HepG2 (cell line): ENCODE measurements around the gene USP10. TPM values are rescaled to one million over a fixed set of nuclear protein-coding genes. Genes with fewer than 3 reads are reported as not detected.

Experiments used
- ATAC-seq: fragments of 200-7000 bp; cut with Tn5 transposase; 3 replicates; pipeline ENCODE4 v1.9.1; 2020; ENCODE audit warnings: mild to moderate bottlenecking, moderate library complexity
- BruUV-seq: library from RNA; stranded (reverse); fragments of 400-500 nt; replicated peaks from 2 replicates; lab custom pipeline; 2021; lab: Mats Ljungman, UMichigan
- CTCF ChIA-PET: fragments of 300-600 bp; formaldehyde crosslinking; extraction: SDS; loops from one replicate; lab custom pipeline; 2021; ENCODE audit warnings: low total read pairs, inconsistent platforms, low intra/inter-chr PET ratio; lab: Yijun Ruan, JAX
- POLR2A ChIA-PET: fragments of 350-600 bp; sonication (Branson Sonifier 250); formaldehyde crosslinking; loops from one replicate; lab custom pipeline; 2020; ENCODE audit warnings: antibody characterized with exemption, inconsistent platforms; lab: Yijun Ruan, JAX
- DNase-seq: peaks from one replicate; pipeline ENCODE4 v3.0.0-alpha.2; 2015; ENCODE audit warnings: low spot score
- FAIRE-seq: peaks from 3 replicates; lab custom pipeline; 2011; peaks lifted over from hg19 to GRCh38; lab: Jason Lieb, UNC
- H2AFZ ChIP-seq: one replicate; pipeline ENCODE4 v1.6.1; 2011; ENCODE audit warnings: low read length, inconsistent platforms
- H3K27ac ChIP-seq: fragments of 300-600 bp; 3 replicates; pipeline ENCODE4 v1.8.0; 2011; ENCODE audit warnings: mixed run types, mild to moderate bottlenecking, mixed read lengths, low read length, inconsistent platforms; ENCODE audit not compliant: insufficient read depth; ENCODE audit errors: extremely low read length
- H3K27me3 ChIP-seq, 2 experiments: fragments of 200-600 bp in 1 of 2; 2 replicates in 1 of 2; 3 replicates in 1 of 2; pipeline versions ENCODE4 v1.6.0 to v1.8.0; 2011; ENCODE audit warnings: low read length in 2 of 2, mild to moderate bottlenecking in 2 of 2, moderate library complexity in 2 of 2, inconsistent platforms in 1 of 2; ENCODE audit not compliant: insufficient read depth in 2 of 2, control insufficient read depth in 1 of 2
- H3K36me3 ChIP-seq, 2 experiments: fragments of 200-600 bp in 1 of 2; replicated peaks in 1 of 2; 2 replicates in 1 of 2; 3 replicates in 1 of 2; pipeline versions ENCODE4 v1.5.1 to v1.8.0; 2011; ENCODE audit warnings: low read length in 2 of 2, inconsistent platforms in 1 of 2; ENCODE audit not compliant: insufficient read depth in 2 of 2, control insufficient read depth in 1 of 2
- H3K4me1 ChIP-seq: 2 replicates; pipeline ENCODE4 v1.5.1; 2012; ENCODE audit warnings: low read length, inconsistent platforms; ENCODE audit not compliant: insufficient read depth
- H3K4me2 ChIP-seq: 2 replicates; pipeline ENCODE4 v1.6.0; 2011; ENCODE audit warnings: low read depth, low read length, inconsistent platforms
- H3K4me3 ChIP-seq, 3 experiments: fragments of 200-600 bp in 1 of 3; sonication (generic), shearing (Covaris generic) in 1 of 3; replicated peaks in 1 of 3; 2 replicates each; pipeline ENCODE4 v1.5.1; 2011 to 2016; ENCODE audit warnings: low read length in 3 of 3, inconsistent platforms in 2 of 3, low read depth in 2 of 3, mild to moderate bottlenecking in 2 of 3, control low read depth in 1 of 3, mixed read lengths in 1 of 3; ENCODE audit not compliant: insufficient read depth in 1 of 3
- H3K79me2 ChIP-seq: one replicate; pipeline ENCODE4 v1.6.1; 2011; ENCODE audit warnings: low read length, inconsistent platforms; ENCODE audit not compliant: insufficient read depth
- H3K9ac ChIP-seq: 2 replicates; pipeline ENCODE4 v1.6.0; 2011; ENCODE audit warnings: mild to moderate bottlenecking, low read depth, low read length, inconsistent platforms; ENCODE audit not compliant: insufficient read depth
- H3K9me3 ChIP-seq: 2 replicates; pipeline ENCODE4 v1.5.1; 2012; ENCODE audit warnings: mild to moderate bottlenecking, low read length
- H4K20me1 ChIP-seq: 2 replicates; pipeline ENCODE4 v1.6.0; 2011; ENCODE audit warnings: inconsistent platforms, mild to moderate bottlenecking, low read length, moderate library complexity; ENCODE audit not compliant: insufficient read depth
- ATAD3A ChIP-seq: sonication (generic); formaldehyde crosslinking; IDR thresholded peaks from 2 replicates; pipeline ENCODE4 v1.4.0; 2020; ENCODE audit warnings: missing genetic modification reagents
- ATRX ChIP-seq: sonication (generic); formaldehyde crosslinking; IDR thresholded peaks from 2 replicates; pipeline ENCODE4 v1.4.0; 2020; ENCODE audit warnings: missing genetic modification reagents, borderline replicate concordance
- CEBPB ChIP-seq: IDR thresholded peaks from 2 replicates; pipeline ENCODE4 v1.6.1; 2011; ENCODE audit warnings: low read depth, low read length, improper control_type of control experiment, borderline replicate concordance
- CEBPG ChIP-seq: IDR thresholded peaks from 2 replicates; pipeline ENCODE4 v1.6.1; 2016
- CHCHD3 ChIP-seq: sonication (generic); formaldehyde crosslinking; IDR thresholded peaks from 2 replicates; pipeline ENCODE4 v1.8.0; 2022; ENCODE audit warnings: mild to moderate bottlenecking, missing genetic modification reagents, moderate library complexity
- GMEB1 ChIP-seq: sonication (generic); formaldehyde crosslinking; IDR thresholded peaks from 2 replicates; pipeline ENCODE4 v1.5.1; 2020; ENCODE audit warnings: missing genetic modification reagents, mild to moderate bottlenecking, borderline replicate concordance
- HMGA1 ChIP-seq: sonication (generic); formaldehyde crosslinking; conservative IDR thresholded peaks from 2 replicates; pipeline ENCODE4 v1.4.0; 2020; ENCODE audit warnings: missing genetic modification reagents
- HNRNPL ChIP-seq: fragments of 200-400 bp; formaldehyde crosslinking; IDR thresholded peaks from 2 replicates; pipeline ENCODE4 v1.6.1; 2017; ENCODE audit warnings: mild to moderate bottlenecking, low read depth, low read length
- RBM22 ChIP-seq: fragments of 200-400 bp; formaldehyde crosslinking; optimal IDR thresholded peaks from 2 replicates; pipeline ENCODE3; 2017; ENCODE audit warnings: mild to moderate bottlenecking, low read length, moderate library complexity
- SETDB1 ChIP-seq: sonication (generic); formaldehyde crosslinking; IDR thresholded peaks from 2 replicates; pipeline ENCODE4 v1.5.1; 2020; ENCODE audit warnings: missing genetic modification reagents, mild to moderate bottlenecking, borderline replicate concordance
- YEATS4 ChIP-seq: sonication (generic); formaldehyde crosslinking; IDR thresholded peaks from 2 replicates; pipeline ENCODE4 v1.4.0; 2020; ENCODE audit warnings: missing genetic modification reagents, borderline replicate concordance
- ZNF703 ChIP-seq: sonication (generic); formaldehyde crosslinking; IDR thresholded peaks from 2 replicates; pipeline ENCODE4 v1.5.1; 2020; ENCODE audit warnings: missing genetic modification reagents, mild to moderate bottlenecking, moderate library complexity, borderline replicate concordance
- ZNF83 ChIP-seq: sonication (generic); formaldehyde crosslinking; IDR thresholded peaks from 2 replicates; pipeline ENCODE4 v1.4.0; 2020; ENCODE audit warnings: missing genetic modification reagents, mild to moderate bottlenecking, borderline replicate concordance
- WGBS: methylation state at CpG from one replicate; pipeline ENCODE4 v1.1.6; 2017; ENCODE audit warnings: low lambda C conversion rate; 5-methylcytosine and 5-hydroxymethylcytosine counted together
- in situ Hi-C: cut with HindIII; loops from 2 replicates; pipeline ENCODE4 v1.10.0; 2017; ENCODE audit warnings: low pct_unique_long_range_greater_than_20kb; ENCODE audit not compliant: extremely low pct_ligation_motif_present
- intact Hi-C: fragments of 100-400 bp; cut with micrococcal nuclease; formaldehyde crosslinking; loops from one replicate; pipeline ENCODE4 v1.10.0; 2022; ENCODE audit not compliant: unreplicated experiment
- polyA plus RNA-seq, 8 experiments: library from polyadenylated mRNA; depleted of rRNA in 3 of 8; stranded (reverse) in 7 of 8; unstranded in 1 of 8; fragments of >200 nt; fragmentation: Illumina TruSeq in 4 of 8; extraction: Trizol in 4 of 8; gene quantifications; 2 replicates each; pipeline versions ENCODE4 v1.2.1 to v1.2.3, GENCODE V29; 2011 to 2016; ENCODE audit warnings: low read depth in 4 of 8, missing spikeins in 1 of 8, mixed read lengths in 1 of 8; ENCODE audit not compliant: insufficient read depth in 1 of 8
- total RNA-seq, 5 experiments: library from RNA; depleted of rRNA; stranded (reverse); fragments of >200 nt; fragmentation: Illumina TruSeq; extraction: Trizol; gene quantifications; 2 replicates each; pipeline ENCODE4 v1.2.3, GENCODE V29; 2016; ENCODE audit warnings: low read depth in 1 of 5
- TF ChIP-seq, protein P1 (sequence below): sonication (generic); formaldehyde crosslinking; IDR thresholded peaks from 2 replicates; pipeline ENCODE4 v1.9.0; 2021; ENCODE audit warnings: missing genetic modification reagents, mild to moderate bottlenecking, borderline replicate concordance
- TF ChIP-seq, protein P2 (sequence below): sonication (generic); formaldehyde crosslinking; IDR thresholded peaks from 2 replicates; pipeline ENCODE4 v1.5.1; 2020; ENCODE audit warnings: mild to moderate bottlenecking, missing genetic modification reagents, borderline replicate concordance

The USP10 gene
- total and polyA plus RNA-seq, 2 of the 13 experiments (the other 11 are each of a cell fraction or from before 2014, with no cell fraction given) = 79.1 to 122 TPM

- Histone ChIP-seq H3K27me3 (no peaks in the 10 kb centered on the region), H3K9me3 (no peaks in the 10 kb centered on the region), H4K20me1 (peaks cover 95% of the 10 kb centered on the region), H3K4me3 (no peak overlapping the region), H3K4me1 (peaks cover 46% of the 10 kb centered on the region), H3K27ac (no peak overlapping the region), H2AFZ (no peak overlapping the region), H3K4me2 (no peak overlapping the region), H3K79me2 (peaks cover 99% of the 10 kb centered on the region), H3K36me3 (peaks cover 4 to 42% of the 10 kb centered on the region in 2 experiments; a peak in 4 of 5 replicates), H3K9ac (no peak overlapping the region)
- WGBS = 92% methylated on average over 5 of the region's 7 CpGs
- no peak for ATAC-seq
- in situ Hi-C loops (no loop called here), intact Hi-C loops (no loop called here)
- BruUV-seq = TSS peak; percentile 12
- no peak for DNase-seq
- ChIA-PET CTCF (no interaction called here), POLR2A (no interaction called here)
- FAIRE-seq = no peak
- TF ChIP-seq GMEB1 (CRISPR knock-in tag) = no peak
- TF ChIP-seq, protein P1, sequence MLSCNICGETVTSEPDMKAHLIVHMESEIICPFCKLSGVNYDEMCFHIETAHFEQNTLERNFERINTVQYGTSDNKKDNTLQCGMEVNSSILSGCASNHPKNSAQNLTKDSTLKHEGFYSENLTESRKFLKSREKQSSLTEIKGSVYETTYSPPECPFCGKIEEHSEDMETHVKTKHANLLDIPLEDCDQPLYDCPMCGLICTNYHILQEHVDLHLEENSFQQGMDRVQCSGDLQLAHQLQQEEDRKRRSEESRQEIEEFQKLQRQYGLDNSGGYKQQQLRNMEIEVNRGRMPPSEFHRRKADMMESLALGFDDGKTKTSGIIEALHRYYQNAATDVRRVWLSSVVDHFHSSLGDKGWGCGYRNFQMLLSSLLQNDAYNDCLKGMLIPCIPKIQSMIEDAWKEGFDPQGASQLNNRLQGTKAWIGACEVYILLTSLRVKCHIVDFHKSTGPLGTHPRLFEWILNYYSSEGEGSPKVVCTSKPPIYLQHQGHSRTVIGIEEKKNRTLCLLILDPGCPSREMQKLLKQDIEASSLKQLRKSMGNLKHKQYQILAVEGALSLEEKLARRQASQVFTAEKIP (CRISPR knock-in tag) = no peak
- TF ChIP-seq HMGA1 (CRISPR knock-in tag) = no peak
- no peak for TF ChIP-seq CHCHD3
- TF ChIP-seq ZNF83 = no peak
- TF ChIP-seq SETDB1 (CRISPR knock-in tag) = no peak
- no peak for TF ChIP-seq ATRX (CRISPR knock-in tag)
- TF ChIP-seq, protein P2, sequence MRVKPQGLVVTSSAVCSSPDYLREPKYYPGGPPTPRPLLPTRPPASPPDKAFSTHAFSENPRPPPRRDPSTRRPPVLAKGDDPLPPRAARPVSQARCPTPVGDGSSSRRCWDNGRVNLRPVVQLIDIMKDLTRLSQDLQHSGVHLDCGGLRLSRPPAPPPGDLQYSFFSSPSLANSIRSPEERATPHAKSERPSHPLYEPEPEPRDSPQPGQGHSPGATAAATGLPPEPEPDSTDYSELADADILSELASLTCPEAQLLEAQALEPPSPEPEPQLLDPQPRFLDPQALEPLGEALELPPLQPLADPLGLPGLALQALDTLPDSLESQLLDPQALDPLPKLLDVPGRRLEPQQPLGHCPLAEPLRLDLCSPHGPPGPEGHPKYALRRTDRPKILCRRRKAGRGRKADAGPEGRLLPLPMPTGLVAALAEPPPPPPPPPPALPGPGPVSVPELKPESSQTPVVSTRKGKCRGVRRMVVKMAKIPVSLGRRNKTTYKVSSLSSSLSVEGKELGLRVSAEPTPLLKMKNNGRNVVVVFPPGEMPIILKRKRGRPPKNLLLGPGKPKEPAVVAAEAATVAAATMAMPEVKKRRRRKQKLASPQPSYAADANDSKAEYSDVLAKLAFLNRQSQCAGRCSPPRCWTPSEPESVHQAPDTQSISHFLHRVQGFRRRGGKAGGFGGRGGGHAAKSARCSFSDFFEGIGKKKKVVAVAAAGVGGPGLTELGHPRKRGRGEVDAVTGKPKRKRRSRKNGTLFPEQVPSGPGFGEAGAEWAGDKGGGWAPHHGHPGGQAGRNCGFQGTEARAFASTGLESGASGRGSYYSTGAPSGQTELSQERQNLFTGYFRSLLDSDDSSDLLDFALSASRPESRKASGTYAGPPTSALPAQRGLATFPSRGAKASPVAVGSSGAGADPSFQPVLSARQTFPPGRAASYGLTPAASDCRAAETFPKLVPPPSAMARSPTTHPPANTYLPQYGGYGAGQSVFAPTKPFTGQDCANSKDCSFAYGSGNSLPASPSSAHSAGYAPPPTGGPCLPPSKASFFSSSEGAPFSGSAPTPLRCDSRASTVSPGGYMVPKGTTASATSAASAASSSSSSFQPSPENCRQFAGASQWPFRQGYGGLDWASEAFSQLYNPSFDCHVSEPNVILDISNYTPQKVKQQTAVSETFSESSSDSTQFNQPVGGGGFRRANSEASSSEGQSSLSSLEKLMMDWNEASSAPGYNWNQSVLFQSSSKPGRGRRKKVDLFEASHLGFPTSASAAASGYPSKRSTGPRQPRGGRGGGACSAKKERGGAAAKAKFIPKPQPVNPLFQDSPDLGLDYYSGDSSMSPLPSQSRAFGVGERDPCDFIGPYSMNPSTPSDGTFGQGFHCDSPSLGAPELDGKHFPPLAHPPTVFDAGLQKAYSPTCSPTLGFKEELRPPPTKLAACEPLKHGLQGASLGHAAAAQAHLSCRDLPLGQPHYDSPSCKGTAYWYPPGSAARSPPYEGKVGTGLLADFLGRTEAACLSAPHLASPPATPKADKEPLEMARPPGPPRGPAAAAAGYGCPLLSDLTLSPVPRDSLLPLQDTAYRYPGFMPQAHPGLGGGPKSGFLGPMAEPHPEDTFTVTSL = no peak
- TF ChIP-seq CEBPG = peak; percentile 36; the same call in 1 of the 2 replicates
- no peak for TF ChIP-seq ZNF703 (CRISPR knock-in tag)
- TF ChIP-seq HNRNPL = no peak
- peak; percentile 7 for TF ChIP-seq RBM22
- no peak for TF ChIP-seq YEATS4 (CRISPR knock-in tag)
- no peak for TF ChIP-seq ATAD3A (CRISPR knock-in tag)
- TF ChIP-seq CEBPB = peak; percentile 82
Observed at GRCh38 chr16:84716740-84717139, 16.9 kb downstream of the USP10 start.
